Hepatocyte (in vitro differentiated cells): ENCODE measurements around the gene IFI6.

Experiments used
- EZH2 ChIP-seq: fragments of 200-600 bp; sonication (generic); IDR thresholded peaks from 2 replicates; pipeline ENCODE4 v1.6.1; 2016; ENCODE audit warnings: antibody characterized with exemption, mild to moderate bottlenecking, borderline replicate concordance
- TF ChIP-seq, protein P1 (sequence below): fragments of 200-600 bp; sonication (generic); IDR thresholded peaks from 2 replicates; pipeline ENCODE4 v1.5.1; 2016; ENCODE audit warnings: antibody characterized with exemption, mild to moderate bottlenecking; ENCODE audit not compliant: poor library complexity

DNA sequence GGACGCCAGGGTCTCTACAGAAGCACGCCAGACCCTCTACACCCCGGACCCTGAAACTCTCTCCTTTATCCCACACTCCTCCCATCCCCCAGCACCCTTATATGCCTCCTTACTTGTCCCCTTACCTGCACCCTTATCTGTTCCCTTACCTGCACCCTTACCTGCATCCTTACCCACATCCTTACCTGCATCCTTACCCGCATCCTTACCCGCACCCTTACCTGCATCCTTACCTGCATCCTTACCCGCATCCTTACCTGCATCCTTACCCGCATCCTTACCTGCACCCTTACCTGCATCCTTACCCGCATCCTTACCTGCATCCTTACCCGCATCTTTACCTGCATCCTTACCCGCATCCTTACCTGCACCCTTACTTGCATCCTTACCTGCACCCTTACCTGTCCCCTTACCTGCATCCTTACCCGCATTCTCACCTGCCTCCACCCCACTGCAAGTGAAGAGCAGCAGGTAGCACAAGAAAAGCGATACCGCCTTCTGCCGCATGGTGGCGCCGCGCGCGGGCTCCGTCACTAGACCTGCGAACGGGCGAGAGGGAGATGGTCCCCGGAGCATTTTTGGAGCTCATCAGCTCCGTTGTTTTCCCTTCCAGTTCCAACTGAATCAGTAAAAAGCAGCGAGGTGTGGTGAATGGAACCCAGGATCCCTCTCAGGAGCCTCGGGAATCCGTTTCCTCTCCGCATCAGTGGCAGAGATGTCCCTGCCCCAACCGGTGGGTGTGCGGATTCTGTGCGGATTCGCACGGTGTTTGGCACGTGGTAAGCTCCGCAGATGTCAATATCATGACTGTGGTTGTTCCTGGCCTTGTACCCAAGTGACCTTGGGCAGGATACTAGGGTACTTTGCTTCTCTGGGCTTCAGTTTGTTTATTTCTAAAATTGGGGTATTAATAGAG is 2.9 kb downstream of the IFI6 start:
- no peak for TF ChIP-seq EZH2
- TF ChIP-seq, protein P1, sequence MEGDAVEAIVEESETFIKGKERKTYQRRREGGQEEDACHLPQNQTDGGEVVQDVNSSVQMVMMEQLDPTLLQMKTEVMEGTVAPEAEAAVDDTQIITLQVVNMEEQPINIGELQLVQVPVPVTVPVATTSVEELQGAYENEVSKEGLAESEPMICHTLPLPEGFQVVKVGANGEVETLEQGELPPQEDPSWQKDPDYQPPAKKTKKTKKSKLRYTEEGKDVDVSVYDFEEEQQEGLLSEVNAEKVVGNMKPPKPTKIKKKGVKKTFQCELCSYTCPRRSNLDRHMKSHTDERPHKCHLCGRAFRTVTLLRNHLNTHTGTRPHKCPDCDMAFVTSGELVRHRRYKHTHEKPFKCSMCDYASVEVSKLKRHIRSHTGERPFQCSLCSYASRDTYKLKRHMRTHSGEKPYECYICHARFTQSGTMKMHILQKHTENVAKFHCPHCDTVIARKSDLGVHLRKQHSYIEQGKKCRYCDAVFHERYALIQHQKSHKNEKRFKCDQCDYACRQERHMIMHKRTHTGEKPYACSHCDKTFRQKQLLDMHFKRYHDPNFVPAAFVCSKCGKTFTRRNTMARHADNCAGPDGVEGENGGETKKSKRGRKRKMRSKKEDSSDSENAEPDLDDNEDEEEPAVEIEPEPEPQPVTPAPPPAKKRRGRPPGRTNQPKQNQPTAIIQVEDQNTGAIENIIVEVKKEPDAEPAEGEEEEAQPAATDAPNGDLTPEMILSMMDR: peak; percentile 88
